UCSD-AML1 (cell line): ENCODE results near the gene C1RL.
"Not testable (repeated sequence)": the region's sequence is repeated elsewhere in the genome, so short reads cannot be mapped to it uniquely, and the experiment has no call there.

Experiments used
- DNase-seq: peaks from one replicate; lab custom pipeline; 2025; ENCODE audit not compliant: unreplicated experiment; lab: John Stamatoyannopoulos, UW

C1RL gene

GRCh38 chr12:7116916-7117315, 7.9 kb upstream of the C1RL start:
- no peak for DNase-seq

GRCh38 chr12:7116196-7116595, 7.2 kb upstream of the C1RL start:
- no peak for DNase-seq

- no peak for DNase-seq
Observed at GRCh38 chr12:7114851-7115250, 5.8 kb upstream of the C1RL start.

- DNase-seq, result no peak
Observed at GRCh38 chr12:7114008-7114407, 5.0 kb upstream of the C1RL start.

- DNase-seq, result no peak
Observed at GRCh38 chr12:7113389-7113871, 4.4 kb upstream of the C1RL start.

GRCh38 chr12:7112041-7112440, 3.0 kb upstream of the C1RL start:
- no peak for DNase-seq

DNA sequence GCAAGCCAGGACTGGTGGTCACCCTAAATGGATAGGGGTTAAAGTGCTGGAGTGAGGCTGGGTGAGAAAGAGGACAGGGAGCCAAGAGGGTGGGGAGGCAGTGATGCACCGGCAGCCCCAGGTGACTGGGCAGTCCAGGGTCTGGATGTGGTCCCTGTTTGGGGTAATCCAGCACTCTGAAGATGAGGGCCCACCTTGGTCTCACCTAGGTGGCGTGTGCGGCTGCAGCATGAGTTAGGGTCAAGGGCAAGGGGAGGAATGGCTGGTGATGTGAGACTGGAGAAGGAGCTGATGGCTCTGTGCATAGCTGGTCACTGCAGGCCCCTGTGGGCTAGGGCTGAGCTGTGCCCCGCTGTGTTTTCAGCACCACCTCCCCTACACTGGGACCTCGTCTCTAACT, 1.6 kb upstream of the C1RL start:
- DNase-seq, result no peak

GRCh38 chr12:7109572-7109920, 532 bp upstream of the C1RL start:
- no peak for DNase-seq

GRCh38 chr12:7108003-7108795, 815 bp downstream of the C1RL start:
- DNase-seq, result peak; percentile 90

DNA sequence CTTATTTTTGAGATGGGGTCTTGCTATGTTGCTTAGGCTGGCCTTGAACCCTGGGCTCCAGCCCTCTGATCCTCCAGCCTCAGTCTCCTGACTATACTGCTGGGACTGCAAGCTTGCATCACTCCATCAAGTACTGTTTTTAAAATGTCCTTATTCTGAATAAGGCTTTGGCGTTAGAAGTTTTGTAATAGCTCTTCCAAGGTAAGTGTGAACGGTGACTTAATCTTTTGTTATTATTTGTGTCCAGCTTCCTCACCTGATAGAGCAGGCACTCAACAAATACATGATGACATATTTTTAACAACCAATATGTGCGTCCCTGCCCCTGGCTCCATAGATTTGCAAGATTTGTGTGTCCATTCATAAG, 1.4 kb downstream of the C1RL start:
- DNase-seq, result no peak

DNA sequence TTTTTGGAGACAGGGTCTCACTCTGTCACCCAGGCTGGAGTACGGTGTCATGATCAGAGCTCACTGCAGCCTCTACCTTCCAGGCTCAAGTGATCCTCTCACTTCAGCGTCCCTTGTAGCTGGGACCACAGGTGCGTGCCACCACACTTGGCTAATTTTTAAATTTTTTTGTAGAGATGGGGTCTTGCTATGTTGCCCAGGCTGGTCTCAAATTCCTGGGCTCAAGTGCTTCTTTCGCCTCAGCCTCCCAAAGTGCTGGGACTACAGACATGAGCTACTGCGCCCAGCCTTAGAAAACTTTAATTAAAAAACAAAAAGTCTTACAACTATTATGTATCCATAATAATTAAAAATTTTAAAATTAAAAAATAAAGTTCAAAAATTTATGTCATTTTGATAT, 1.8 kb downstream of the C1RL start:
- DNase-seq, result not testable (repeated sequence)

- no peak for DNase-seq
Observed at GRCh38 chr12:7106082-7106481, 2.9 kb downstream of the C1RL start.

- no peak for DNase-seq
Observed at GRCh38 chr12:7103837-7104584, 5.0 kb downstream of the C1RL start.

DNA sequence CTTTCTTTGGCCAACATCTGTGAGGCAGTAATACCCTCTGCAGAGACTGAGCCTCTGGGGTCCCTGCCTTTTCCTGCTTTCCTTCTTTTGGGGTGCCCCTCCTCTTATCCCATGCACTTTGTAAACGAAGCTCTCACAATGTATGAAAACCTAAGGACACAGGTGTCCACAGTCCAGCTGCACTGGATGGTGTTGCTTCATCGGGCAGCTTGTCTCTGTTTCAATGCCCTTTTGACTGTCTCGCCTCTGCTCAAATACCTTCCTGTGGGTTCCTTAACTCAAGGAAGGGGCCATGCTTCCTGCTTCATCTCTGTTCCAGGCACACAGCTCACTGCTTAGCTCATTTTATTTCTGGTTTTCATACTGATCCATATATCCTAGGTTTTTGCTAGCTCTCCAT, 6.4 kb downstream of the C1RL start:
- DNase-seq, result no peak

- DNase-seq, result no peak
Observed at GRCh38 chr12:7101694-7102131, 7.3 kb downstream of the C1RL start.

DNA sequence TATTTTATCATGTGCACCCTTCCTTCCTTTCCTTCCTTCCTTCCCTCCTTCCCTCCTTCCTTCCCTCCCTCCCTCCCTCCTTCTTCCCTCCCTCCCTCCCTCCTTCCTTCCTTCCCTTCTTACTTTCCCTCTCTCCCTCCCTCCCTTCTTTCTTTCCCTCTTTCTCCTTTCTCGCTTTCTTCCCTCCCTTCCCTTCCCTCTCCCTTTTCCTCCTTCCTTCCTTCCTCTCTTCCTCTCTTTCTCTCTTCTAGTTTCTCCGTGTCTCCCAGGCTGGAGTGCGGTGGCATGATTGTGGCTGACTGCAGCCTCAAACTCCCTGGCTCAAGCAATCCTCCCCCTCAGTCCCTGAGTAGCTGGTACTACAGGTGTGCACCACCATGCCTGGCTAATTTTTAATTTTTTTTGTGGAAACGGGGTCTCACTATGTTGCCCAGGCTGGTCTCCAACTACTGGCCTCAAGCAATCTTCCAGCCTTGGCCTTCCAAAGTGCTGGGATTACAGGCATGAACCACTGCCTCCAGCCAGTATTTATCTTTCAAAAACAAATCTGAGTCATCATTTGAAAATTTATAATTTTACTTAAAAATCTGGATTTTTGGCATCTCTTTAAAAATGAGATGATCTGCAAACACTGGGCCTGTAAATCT, 7.8 kb downstream of the C1RL start:
- DNase-seq, result no peak

GRCh38 chr12:7100239-7100638, 8.8 kb downstream of the C1RL start:
- no peak for DNase-seq

- DNase-seq, result no peak
Observed at GRCh38 chr12:7099290-7099996, 9.6 kb downstream of the C1RL start.

GRCh38 chr12:7096979-7097378, 12.0 kb downstream of the C1RL start:
- no peak for DNase-seq

DNA sequence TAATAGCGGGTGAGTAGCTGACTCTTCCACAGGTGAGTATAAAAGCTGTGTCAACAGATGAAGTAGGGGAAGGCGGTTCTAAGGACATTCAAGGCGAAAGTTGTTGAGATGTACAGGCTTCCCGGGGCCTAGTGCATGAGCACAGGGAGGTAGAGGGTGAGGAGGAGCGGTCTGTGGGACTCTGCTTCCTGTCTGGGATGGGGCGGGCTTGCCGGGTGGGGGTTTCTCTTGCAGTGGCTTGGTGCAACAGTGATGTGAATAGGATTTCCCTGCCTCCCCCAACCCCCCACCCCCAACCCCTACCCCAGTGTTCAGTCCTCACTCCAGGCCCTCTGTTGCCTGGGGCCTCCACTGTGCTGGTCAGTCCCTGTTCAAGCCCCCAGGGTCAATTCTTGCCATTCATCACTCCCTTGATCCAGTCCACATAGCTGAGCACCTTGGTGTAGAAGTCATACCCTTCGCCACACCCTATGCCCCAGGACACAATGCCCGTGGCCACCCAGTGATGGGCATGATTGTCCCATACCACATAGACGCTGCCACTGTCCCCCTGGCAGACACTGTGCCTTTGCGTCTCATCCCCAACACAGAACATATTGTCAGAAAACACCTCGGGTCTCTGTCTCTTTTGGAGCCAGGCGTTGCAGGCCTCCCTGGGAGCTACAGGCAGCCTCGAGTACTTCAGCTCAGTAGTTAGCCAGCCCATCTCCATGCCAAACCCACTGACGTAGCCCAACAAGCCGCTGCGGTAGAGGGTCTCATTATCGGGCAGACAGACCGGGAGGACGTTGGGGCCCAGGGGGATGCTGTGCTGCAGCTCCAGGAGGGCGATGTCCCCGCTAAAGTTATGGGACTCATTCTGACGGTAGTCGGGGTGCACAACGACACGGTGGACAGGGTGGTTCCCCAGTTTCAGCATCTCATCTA, 12.7 kb downstream of the C1RL start:
- DNase-seq, result no peak
